Skin epidermis (tissue), 12 donors: ENCODE results near the gene PCDHGB5.
"Not testable (repeated sequence)": the region's sequence is repeated elsewhere in the genome, so short reads cannot be mapped to it uniquely, and the experiment has no call there.

Experiments used
- H3K27ac ChIP-seq, 21 experiments: fragments of 200-600 bp; sonication (generic) in 11 of 21; one replicate each; pipeline ENCODE4 v1.5.0; 2020; ENCODE audit warnings: mild to moderate bottlenecking in 3 of 21, inconsistent platforms in 2 of 21, moderate library complexity in 2 of 21
- H3K4me3 ChIP-seq, 7 experiments: fragments of 200-600 bp; sonication (generic) in 2 of 7; one replicate each; pipeline ENCODE4 v1.5.0; 2020; ENCODE audit warnings: inconsistent platforms in 2 of 7, mild to moderate bottlenecking in 2 of 7, moderate library complexity in 1 of 7

Gene PCDHGB5

GRCh38 chr5:141407790-141408505 is 10.2 kb downstream of the PCDHGB5 start, which contains the start of gene PCDHGB6:
PCDHGB6 (plus strand) TSS chr5:141408021; CDS start chr5:141408203, 182 bp downstream.
- H3K27ac ChIP-seq = not testable (repeated sequence)
- peak within 1 kb of the TSS in 4 of 7 experiments; percentile 11 to 21 (median 12) for H3K4me3 ChIP-seq

- H3K4me3 ChIP-seq = no peak overlapping the region
Measured at GRCh38 chr5:141409598-141410306, 12.0 kb downstream of the PCDHGB5 start.

GRCh38 chr5:141411575-141411974 is 13.8 kb downstream of the PCDHGB5 start:
- no peak overlapping the region for H3K27ac ChIP-seq
- no peak overlapping the region for H3K4me3 ChIP-seq

More at GRCh38 chr5:141409598-141410306, 12.0 kb downstream of the PCDHGB5 start:
- no peak overlapping the region for H3K27ac ChIP-seq

- Histone ChIP-seq H3K27ac (peak within 1 kb of the TSS in 1 of 21 experiments; percentile 41), H3K4me3 (peak within 1 kb of the TSS in 6 of 7 experiments; percentile 3 to 36 (median 20))
Measured at GRCh38 chr5:141412854-141413539, 15.2 kb downstream of the PCDHGB5 start, which contains the start of gene PCDHGA10. PCDHGA10 (plus strand) TSS chr5:141412987; CDS start chr5:141413176, 189 bp downstream.

- H3K4me3 ChIP-seq = peak overlapping the region in 6 of 7 experiments; percentile 3 to 36 (median 20)
Measured at GRCh38 chr5:141413540-141414069, 15.9 kb downstream of the PCDHGB5 start.

GRCh38 chr5:141414548-141415274 is 17.0 kb downstream of the PCDHGB5 start:
- not testable (repeated sequence) for H3K4me3 ChIP-seq

More at GRCh38 chr5:141413540-141414069, 15.9 kb downstream of the PCDHGB5 start:
- H3K27ac ChIP-seq = no peak overlapping the region

GRCh38 chr5:141415275-141415618 is 17.5 kb downstream of the PCDHGB5 start:
- H3K4me3 ChIP-seq, H3K27ac ChIP-seq: not testable (repeated sequence)

More at GRCh38 chr5:141414548-141415274, 17.0 kb downstream of the PCDHGB5 start:
- H3K27ac ChIP-seq = not testable (repeated sequence)

GRCh38 chr5:141417494-141418172 is 19.9 kb downstream of the PCDHGB5 start, which contains the start of gene PCDHGB7:
PCDHGB7 (plus strand) TSS chr5:141417677; CDS start chr5:141417860, 183 bp downstream.
- H3K27ac ChIP-seq = peak within 1 kb of the TSS in 1 of 21 experiments; percentile 12
- peak within 1 kb of the TSS; percentile 16 to 37 (median 25) for H3K4me3 ChIP-seq

GRCh38 chr5:141419074-141419880 is 21.5 kb downstream of the PCDHGB5 start:
- Histone ChIP-seq H3K27ac (no peak overlapping the region), H3K4me3 (no peak overlapping the region)

- peak within 1 kb of the TSS in 4 of 7 experiments; percentile 11 to 32 (median 28) for H3K4me3 ChIP-seq
- no peak within 1 kb of the TSS for H3K27ac ChIP-seq
Measured at GRCh38 chr5:141420855-141421488, 23.2 kb downstream of the PCDHGB5 start, which contains the start of gene PCDHGA11. PCDHGA11 (plus strand) TSS chr5:141421051; CDS start chr5:141421228, 177 bp downstream.

GRCh38 chr5:141421489-141421855 is 23.7 kb downstream of the PCDHGB5 start:
- peak overlapping the region in 3 of 7 experiments; percentile 11 to 32 (median 32) for H3K4me3 ChIP-seq
- H3K27ac ChIP-seq = no peak overlapping the region

GRCh38 chr5:141422742-141423291 is 25.1 kb downstream of the PCDHGB5 start:
- Histone ChIP-seq H3K27ac (no peak overlapping the region), H3K4me3 (no peak overlapping the region)

- H3K4me3 ChIP-seq = no peak overlapping the region
- H3K27ac ChIP-seq = no peak overlapping the region
Measured at GRCh38 chr5:141427783-141428426, 30.2 kb downstream of the PCDHGB5 start.

GRCh38 chr5:141430332-141431113 is 32.8 kb downstream of the PCDHGB5 start, which contains the start of gene PCDHGA12:
PCDHGA12 (plus strand) TSS chr5:141430507; CDS start chr5:141430760, 253 bp downstream.
- H3K4me3 ChIP-seq = peak within 1 kb of the TSS in 3 of 7 experiments; percentile 6 to 15 (median 12)
- H3K27ac ChIP-seq = no peak within 1 kb of the TSS

- Histone ChIP-seq H3K4me3 (peak overlapping the region in 3 of 7 experiments; percentile 6 to 15 (median 12)), H3K27ac (no peak overlapping the region)
Measured at GRCh38 chr5:141431286-141431685, 33.5 kb downstream of the PCDHGB5 start.
